Right renal pelvis (tissue), 4 donors: Measurements from ENCODE around the gene GTF2IRD1. TPM values are rescaled to one million over a fixed set of nuclear protein-coding genes. Genes with fewer than 3 reads are reported as not detected.
"Not testable (repeated sequence)": the region's sequence is repeated elsewhere in the genome, so short reads cannot be mapped to it uniquely, and the experiment has no call there.

Experiments
- DNase-seq, 4 donors: peaks; one replicate each; pipeline ENCODE4 v3.0.0-alpha.2; 2013; ENCODE audit warnings: low read depth in 4 of 4, low spot score in 3 of 4, missing footprints in 1 of 4
- polyA plus RNA-seq, 4 donors: library from polyadenylated mRNA; unstranded; fragments of 120-200 nt; gene quantifications; one replicate each; pipeline ENCODE4 v1.2.1, GENCODE V29; 2013; ENCODE audit not compliant: insufficient read length in 4 of 4

Gene GTF2IRD1
- polyA plus RNA-seq, 4 donors = 50.6 to 56.2 (median 52.4) TPM

GRCh38 chr7:74466196-74466813 lies 12.6 kb downstream of the GTF2IRD1 start:
- DNase-seq = no peak

GRCh38 chr7:74467876-74468275 lies 14.2 kb downstream of the GTF2IRD1 start:
- DNase-seq = no peak

- DNase-seq = no peak
Observed at GRCh38 chr7:74470504-74470903, 16.8 kb downstream of the GTF2IRD1 start.

DNA sequence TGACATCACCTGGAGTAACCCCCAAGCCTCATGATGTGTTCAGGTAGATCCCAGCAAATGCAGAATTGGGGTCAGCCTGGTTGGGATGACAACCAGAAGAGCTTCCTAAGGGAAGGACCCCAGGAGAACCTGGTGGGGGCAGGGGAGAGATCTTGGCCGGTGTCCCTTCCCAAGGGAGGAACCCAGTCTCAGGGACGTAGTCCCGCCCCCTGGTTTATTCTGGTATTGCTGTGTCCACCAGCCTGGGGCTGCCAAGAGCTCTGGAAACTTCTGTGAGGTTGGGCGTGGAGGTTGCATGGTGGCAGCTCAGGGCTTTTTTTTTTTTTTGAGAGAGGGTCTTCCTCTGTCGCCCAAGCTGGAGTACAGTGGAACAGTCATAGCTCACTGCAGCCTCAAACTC lies 19.4 kb downstream of the GTF2IRD1 start:
- DNase-seq = no peak

DNA sequence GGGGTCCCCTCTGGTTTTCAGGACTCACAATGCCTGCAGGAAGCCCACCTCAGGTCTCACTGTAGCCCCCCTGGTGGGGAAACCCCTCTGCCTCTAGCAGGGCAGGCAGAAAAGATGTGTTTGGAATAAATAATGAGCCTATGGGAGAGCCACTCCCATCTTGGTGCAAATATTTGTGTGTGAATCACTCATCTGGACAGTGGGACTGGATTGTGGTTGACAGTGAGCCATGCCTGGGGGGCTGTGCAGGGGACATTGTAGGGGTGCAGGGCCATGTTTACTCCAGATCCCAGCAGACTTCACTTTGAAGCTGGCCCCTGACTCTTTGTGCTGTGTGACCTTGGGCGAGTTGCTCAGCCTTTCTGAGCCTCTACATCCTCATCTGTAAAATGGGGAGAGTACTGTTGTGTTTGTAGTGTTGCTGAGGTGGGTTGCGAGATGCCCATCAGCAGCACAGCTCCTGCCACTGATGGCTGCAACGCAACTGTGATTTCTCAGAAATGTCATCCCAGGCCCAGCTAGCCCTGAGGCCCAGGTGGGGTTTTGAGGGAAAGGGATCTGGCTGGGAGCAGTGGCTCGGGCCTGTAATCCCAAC lies 20.7 kb downstream of the GTF2IRD1 start:
- no peak for DNase-seq

- no peak for DNase-seq
Observed at GRCh38 chr7:74475243-74475986, 21.7 kb downstream of the GTF2IRD1 start.

- no peak for DNase-seq
Observed at GRCh38 chr7:74475987-74476350, 22.3 kb downstream of the GTF2IRD1 start.

DNA sequence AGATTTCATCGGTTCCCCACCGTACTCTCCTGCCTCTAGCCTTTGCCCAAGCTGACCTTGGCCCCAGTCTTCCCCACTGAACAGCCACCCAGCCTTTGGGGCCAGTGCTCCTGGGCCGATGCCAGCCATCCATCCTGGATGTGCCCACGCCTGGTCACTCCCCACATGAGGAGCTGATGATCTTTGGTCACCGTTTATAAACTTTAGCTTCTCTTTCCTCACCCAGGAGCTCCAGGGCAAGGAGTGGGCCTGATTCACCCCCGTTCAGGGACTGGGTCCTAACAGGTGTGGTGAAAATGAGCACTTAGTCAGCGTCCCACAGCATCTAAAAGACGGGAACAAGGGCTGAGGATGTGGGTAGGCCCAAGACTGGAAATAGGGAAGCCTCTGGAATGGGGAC lies 22.9 kb downstream of the GTF2IRD1 start:
- no peak for DNase-seq

DNA sequence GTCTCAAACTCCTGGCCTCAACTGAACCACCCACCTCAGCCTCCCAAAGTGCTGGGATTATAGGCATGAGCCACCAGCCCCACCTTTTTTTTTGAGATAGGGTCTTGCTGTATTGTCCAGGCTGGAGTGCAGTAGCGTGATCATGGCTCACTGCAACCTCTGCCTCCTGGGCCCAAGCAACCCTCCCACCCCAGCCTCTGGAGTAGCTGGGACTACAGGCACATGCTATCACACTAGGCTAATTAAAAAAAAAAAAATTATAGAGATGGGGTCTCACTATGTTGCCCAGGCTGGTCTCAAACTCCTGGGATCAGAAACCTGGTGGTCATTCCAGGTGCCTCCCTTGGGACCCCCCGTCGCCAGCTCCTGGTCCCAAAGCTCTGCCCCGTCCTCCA lies 25.0 kb downstream of the GTF2IRD1 start:
- DNase-seq = no peak

DNA sequence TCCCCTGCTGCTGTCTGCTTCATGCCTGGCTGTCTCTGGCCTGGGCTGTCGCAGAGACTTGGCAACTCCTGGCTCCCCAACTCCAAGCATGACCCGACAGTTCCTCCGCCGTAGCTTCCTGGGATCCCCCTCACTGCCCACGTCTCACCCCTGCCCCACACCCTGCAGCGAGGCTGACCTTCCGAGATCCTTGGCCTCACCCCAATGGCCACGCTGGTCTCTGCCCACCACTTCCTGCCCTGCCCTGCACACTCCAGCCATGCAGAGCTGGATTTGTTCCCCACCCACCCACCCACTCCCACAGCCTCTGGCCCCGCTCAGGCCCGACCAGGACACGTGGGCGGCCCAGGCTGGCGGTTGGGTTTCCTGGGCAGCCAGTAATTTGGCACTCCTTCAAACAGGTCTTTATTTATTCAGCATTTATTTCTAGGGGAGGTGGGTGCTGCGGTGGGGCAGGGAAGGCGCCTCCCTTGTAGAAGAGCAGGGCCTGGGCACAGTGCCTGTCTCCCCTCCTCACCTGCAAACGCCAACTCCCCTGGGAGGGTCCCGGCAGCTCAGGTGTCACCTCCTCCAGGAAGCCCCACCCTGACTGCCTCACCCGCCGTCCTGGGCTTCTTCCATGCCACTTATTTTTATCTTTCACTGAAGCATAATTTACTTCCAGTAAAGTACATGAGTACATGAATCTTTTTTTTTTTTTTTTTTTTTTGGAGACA lies 25.5 kb downstream of the GTF2IRD1 start:
- DNase-seq = no peak

GRCh38 chr7:74479961-74480829 lies 26.5 kb downstream of the GTF2IRD1 start:
- DNase-seq = peak in 2 of 4 donors; percentile 67 to 73

DNA sequence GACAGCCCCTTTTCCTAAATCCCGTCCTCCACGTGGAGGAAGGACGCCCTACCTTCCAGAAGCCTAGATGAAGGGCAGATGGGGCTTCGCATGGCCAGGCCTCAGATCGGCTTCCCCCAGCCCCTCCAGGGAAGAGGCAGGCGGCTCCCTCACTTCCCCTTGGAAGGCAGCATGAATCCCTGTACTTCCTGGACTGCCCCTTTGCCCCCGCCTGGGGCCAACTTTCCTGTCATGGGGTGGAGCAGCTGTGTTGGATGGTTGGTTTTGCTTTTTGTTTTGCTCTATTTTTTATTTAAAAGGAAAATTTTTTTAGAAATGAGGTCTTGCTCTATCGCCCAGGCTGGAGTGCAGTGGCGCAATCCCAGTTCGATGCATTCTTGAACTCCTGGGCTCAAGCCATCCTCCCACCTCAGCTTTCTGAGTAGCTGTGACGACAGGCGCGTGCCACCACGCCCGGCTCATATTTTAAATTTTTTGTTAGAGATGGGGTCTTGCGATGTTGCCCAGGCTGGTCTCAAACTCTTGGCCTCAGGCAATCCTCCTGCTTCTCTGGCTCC lies 27.2 kb downstream of the GTF2IRD1 start:
- no peak for DNase-seq

DNA sequence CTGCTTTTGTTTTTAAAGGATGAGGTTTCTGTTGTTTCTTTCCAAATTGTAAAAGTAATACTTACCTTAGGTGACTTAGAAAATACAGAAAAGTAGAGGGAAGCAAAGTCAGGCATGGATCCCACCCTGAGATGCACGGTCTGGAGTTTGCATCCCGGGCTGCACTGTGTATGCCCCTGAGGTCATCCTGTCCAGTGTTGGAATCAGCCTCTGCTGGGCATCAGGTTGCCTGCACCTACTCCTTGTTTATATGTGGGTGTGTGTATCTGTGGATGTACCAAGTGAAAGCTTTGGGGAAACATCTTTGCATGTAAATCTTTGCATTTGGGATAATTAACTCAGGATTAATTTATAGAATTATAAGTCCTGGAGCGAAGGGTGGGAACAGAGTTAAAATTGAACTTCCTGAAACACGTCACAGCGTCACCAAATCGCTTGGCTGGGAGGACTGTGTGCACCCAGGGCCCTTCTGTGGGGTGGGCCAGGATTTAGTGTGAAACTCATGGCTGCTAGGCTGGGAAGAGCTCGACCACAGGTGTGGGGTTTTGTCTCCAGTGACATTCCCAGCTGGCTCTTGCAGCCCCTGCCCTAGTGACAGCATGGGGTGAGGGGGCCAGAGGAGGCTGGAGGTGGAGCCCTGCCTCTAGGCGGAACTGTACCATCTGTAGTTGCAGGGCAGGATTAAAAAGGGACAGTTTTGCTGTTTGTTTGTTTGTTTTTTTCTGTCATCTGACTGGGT lies 27.9 kb downstream of the GTF2IRD1 start:
- DNase-seq = no peak

DNA sequence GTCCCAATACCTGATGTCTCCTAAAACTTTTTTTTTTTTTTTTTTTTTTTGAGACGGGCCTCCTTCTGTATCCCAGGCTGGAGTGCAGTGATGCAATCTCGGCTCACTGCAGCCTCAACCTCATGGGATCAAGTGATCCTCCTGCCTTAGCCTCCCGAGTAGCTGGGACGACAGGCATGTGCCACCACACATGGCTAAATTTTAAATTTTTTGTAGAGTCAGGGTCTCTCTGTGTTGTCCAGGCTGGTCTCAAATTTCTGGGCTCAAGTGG lies 28.4 kb downstream of the GTF2IRD1 start:
- DNase-seq = no peak

GRCh38 chr7:74482629-74483401 lies 29.1 kb downstream of the GTF2IRD1 start:
- no peak for DNase-seq

- DNase-seq = no peak
Observed at GRCh38 chr7:74483402-74484336, 30.0 kb downstream of the GTF2IRD1 start.

DNA sequence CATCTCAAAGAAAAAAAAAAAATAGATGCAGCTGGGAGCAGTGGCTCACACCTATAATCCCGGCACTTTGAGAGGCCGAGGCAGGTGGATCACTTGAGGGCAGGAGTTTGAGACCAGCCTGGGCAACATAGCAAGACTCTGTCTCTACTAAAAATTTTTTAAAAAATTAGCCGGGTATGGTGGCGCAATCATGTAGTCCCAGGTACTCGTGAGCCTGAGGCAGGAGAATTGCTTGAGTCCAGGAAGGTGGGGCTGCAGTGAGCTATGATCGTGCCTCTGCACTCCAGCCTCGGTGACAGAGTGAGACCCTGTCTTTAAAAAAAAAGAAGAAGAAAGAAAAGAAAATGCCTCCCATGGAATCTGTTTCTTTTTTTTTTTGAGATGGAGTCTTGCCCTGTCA lies 31.9 kb downstream of the GTF2IRD1 start:
- DNase-seq = no peak

- DNase-seq = not testable (repeated sequence)
Observed at GRCh38 chr7:74488518-74489030, 34.9 kb downstream of the GTF2IRD1 start.
